ENCODE results near the gene DCAF11.
A peak's percentile ranks its signal among the peaks of the same experiment; 100 is the strongest.

Gene DCAF11

DNA sequence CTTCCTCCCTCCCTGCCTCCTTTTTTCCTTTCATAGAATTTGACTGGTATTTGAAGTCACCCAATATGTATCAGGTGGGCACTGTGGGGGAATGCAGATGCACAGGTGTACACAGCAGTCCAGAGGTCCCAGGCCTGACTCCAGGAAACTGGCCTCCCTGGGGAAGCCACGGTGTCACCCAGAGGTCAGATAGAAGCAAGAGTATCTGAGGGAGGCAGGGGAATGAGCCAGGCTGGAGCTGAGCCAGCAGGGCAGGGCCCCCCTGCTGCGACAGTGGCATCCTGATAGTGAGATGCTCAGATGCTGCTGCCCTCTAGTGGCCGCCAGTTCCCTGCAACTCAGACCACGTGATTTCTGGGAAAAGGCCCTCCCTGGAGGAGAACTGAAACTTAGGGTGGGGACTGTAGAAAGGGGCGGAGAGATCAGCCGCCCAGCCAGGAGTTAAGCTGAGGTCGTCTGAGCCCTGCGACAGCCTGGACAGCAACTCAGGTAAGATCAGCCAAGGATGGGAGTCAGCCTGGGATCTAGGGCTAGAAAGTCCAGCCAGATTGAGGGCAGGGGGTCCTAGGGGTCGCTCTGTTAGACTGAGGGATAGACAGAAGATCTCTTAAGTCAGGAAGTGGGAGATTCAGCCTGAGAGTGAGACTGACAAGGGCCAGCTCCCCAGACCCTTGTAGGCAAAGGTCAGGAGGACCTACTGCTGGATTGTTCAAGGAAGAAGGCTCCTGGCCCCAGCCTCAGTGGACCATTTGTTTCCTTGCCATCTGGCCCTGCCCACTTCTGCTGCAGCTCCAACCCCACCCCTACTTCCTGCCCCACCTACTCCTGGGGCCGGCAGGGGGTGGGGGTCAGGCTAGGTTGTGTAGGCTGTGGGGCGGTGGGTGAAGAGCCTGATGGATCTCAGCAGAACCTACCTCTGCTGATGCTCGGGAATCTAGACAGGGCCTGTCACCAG is 46.5 kb downstream of the DCAF11 start, which contains the start of gene IRF9:
Gene IRF9 (plus strand): TSS at position 416 of the 955 bp plus-strand sequence. CDS start 880 bp downstream, outside the sequence.
- peaks cover 59 to 79% (median 60%) of the 10 kb centered on the region in 3 donors for H3K36me3 ChIP-seq

DNA sequence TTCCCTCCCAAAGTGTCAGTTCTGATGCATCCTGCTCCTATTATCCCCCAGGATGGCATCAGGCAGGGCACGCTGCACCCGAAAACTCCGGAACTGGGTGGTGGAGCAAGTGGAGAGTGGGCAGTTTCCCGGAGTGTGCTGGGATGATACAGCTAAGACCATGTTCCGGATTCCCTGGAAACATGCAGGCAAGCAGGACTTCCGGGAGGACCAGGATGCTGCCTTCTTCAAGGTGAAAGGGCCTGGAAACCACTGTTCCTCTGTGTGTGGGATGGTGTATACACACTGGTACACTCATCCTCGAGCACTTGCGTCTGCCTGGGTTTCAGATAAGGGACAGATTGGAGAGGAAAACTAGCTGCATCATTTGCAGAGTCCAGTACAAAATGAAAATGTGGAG is 47.5 kb downstream of the DCAF11 start:
- H3K36me3 ChIP-seq: peaks cover 57 to 79% (median 60%) of the 10 kb centered on the region in 3 donors
- DNase-seq: no peak
- no peaks in the 10 kb centered on the region for H3K27me3 ChIP-seq
- H3K9me3 ChIP-seq: no peaks in the 10 kb centered on the region
- intact Hi-C loops (cut with DNase I; ENCODE audit: low total_unique reads): no loop called here
- TF ChIP-seq, protein P1, sequence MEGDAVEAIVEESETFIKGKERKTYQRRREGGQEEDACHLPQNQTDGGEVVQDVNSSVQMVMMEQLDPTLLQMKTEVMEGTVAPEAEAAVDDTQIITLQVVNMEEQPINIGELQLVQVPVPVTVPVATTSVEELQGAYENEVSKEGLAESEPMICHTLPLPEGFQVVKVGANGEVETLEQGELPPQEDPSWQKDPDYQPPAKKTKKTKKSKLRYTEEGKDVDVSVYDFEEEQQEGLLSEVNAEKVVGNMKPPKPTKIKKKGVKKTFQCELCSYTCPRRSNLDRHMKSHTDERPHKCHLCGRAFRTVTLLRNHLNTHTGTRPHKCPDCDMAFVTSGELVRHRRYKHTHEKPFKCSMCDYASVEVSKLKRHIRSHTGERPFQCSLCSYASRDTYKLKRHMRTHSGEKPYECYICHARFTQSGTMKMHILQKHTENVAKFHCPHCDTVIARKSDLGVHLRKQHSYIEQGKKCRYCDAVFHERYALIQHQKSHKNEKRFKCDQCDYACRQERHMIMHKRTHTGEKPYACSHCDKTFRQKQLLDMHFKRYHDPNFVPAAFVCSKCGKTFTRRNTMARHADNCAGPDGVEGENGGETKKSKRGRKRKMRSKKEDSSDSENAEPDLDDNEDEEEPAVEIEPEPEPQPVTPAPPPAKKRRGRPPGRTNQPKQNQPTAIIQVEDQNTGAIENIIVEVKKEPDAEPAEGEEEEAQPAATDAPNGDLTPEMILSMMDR (IDR thresholded peaks at IDR 0.05): no peak
- peak overlapping the region; percentile 84 to 93 for H3K27ac ChIP-seq
- peaks cover 0 to 37% (median 28%) of the 10 kb centered on the region in 4 donors for H3K4me1 ChIP-seq
- H3K4me3 ChIP-seq: peak overlapping the region; percentile 69 to 72

More for the DNA sequence above, 46.5 kb downstream of the DCAF11 start, which contains the start of gene IRF9:
- Histone ChIP-seq H3K9me3 (no peaks in the 10 kb centered on the region), H3K4me3 (peak within 1 kb of the TSS; percentile 69 to 72), H3K27me3 (no peaks in the 10 kb centered on the region), H3K4me1 (peaks cover 0 to 37% (median 28%) of the 10 kb centered on the region in 4 donors), H3K27ac (peak within 1 kb of the TSS; percentile 84 to 93)
- TF ChIP-seq, protein P1 (IDR thresholded peaks at IDR 0.05): peak; percentile 89 to 97
- peak; percentile 96 to 98 for DNase-seq
- intact Hi-C loops (cut with DNase I; ENCODE audit: low total_unique reads): no loop called here

DNA sequence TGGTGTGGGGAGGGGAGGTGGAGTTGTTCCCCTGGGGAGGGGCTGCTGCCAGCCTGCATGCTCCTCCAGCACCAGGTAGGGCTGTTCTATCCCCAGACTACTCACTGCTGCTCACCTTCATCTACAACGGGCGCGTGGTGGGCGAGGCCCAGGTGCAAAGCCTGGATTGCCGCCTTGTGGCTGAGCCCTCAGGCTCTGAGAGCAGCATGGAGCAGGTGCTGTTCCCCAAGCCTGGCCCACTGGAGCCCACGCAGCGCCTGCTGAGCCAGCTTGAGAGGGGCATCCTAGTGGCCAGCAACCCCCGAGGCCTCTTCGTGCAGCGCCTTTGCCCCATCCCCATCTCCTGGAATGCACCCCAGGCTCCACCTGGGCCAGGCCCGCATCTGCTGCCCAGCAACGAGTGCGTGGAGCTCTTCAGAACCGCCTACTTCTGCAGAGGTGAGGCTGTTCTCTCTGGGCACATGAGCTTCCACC is 50.0 kb downstream of the DCAF11 start:
- peaks cover 47 to 82% (median 63%) of the 10 kb centered on the region in 3 donors for H3K36me3 ChIP-seq
- DNase-seq: no peak
- H3K27ac ChIP-seq: no peak overlapping the region
- intact Hi-C loops (cut with DNase I; ENCODE audit: low total_unique reads): no loop called here
- peaks cover 0 to 37% (median 28%) of the 10 kb centered on the region in 4 donors for H3K4me1 ChIP-seq
- H3K27me3 ChIP-seq: no peaks in the 10 kb centered on the region
- no peak overlapping the region for H3K4me3 ChIP-seq
- TF ChIP-seq, protein P1 (IDR thresholded peaks at IDR 0.05): no peak
- no peaks in the 10 kb centered on the region for H3K9me3 ChIP-seq

DNA sequence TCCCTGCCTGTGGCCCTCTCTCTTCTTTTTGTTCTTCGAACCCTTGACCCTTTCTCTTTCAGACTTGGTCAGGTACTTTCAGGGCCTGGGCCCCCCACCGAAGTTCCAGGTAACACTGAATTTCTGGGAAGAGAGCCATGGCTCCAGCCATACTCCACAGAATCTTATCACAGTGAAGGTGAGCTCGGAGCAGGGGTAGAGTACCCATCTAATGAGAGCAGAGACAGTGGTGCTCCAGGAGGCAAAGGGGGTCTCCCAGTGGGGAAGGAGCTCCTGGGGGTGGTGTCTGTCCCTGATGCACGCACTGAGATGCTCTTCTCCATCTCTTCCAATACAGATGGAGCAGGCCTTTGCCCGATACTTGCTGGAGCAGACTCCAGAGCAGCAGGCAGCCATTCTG is 51.2 kb downstream of the DCAF11 start:
- DNase-seq: no peak
- no peaks in the 10 kb centered on the region for H3K9me3 ChIP-seq
- TF ChIP-seq, protein P1 (IDR thresholded peaks at IDR 0.05): no peak
- H3K4me3 ChIP-seq: no peak overlapping the region
- no peak overlapping the region for H3K27ac ChIP-seq
- H3K27me3 ChIP-seq: no peaks in the 10 kb centered on the region
- intact Hi-C loops (cut with DNase I; ENCODE audit: low total_unique reads): no loop called here
- peaks cover 0 to 32% (median 23%) of the 10 kb centered on the region in 4 donors for H3K4me1 ChIP-seq
- H3K36me3 ChIP-seq: peaks cover 47 to 78% (median 63%) of the 10 kb centered on the region in 3 donors

DNA sequence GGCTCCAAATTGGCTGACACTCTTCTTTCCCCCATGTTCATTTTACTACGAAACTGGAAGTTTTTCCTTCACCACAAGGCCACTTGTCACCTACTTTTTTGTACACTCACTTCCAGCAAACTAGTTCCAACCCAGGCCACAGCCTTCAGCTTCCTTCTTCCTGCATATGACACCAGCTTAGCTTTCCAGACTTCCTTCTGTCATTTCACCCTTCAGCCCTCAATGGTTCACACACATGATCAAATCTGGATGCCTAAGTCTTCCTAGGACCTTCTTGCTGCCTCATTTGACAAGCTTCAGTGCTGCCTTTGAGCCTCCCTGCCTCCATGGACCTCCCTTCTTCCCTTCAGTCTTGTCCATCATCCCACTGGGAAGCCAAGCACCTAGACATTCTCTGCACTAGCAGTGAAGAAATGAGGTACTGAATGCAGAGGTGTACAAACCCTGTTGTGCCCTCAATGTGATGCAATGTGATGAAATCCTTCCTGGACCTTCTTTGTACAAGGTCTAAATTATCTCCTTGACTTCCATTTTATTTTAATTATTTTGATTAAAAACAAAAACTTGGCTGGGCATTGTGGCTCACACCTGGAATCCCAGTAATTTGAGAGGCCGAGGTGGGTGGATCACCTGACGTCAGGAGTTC is 53.0 kb downstream of the DCAF11 start:
- H3K36me3 ChIP-seq: peaks cover 47 to 80% (median 63%) of the 10 kb centered on the region in 3 donors
- no peaks in the 10 kb centered on the region for H3K9me3 ChIP-seq
- intact Hi-C loops (cut with DNase I; ENCODE audit: low total_unique reads): no loop called here
- TF ChIP-seq, protein P1 (IDR thresholded peaks at IDR 0.05): no peak
- DNase-seq: no peak
- H3K4me1 ChIP-seq: peaks cover 0 to 26% (median 19%) of the 10 kb centered on the region in 4 donors
- H3K27ac ChIP-seq: no peak overlapping the region
- no peaks in the 10 kb centered on the region for H3K27me3 ChIP-seq
- no peak overlapping the region for H3K4me3 ChIP-seq
